ENCODE data around the gene NDUFB2.
"Not testable (repeated sequence)": the region's sequence is repeated elsewhere in the genome, so short reads cannot be mapped to it uniquely, and the experiment has no call there.

The NDUFB2 gene

GRCh38 chr7:140674356-140674800 is 22.1 kb upstream of the NDUFB2 start:
- no peak for TF ChIP-seq CTCF (IDR thresholded peaks at IDR 0.05)

GRCh38 chr7:140674899-140675701 is 21.4 kb upstream of the NDUFB2 start:
- H3K4me3 ChIP-seq (ENCODE audit: low read depth, low read length), result no peak overlapping the region
- H3K9ac ChIP-seq, result no peak overlapping the region
- H3K36me3 ChIP-seq (ENCODE audit: control insufficient read depth, insufficient read depth, low read length), result no peaks in the 10 kb centered on the region
- peak; percentile 15 for TF ChIP-seq CTCF (IDR thresholded peaks at IDR 0.05)
- H3K4me2 ChIP-seq (ENCODE audit: low read length), result no peak overlapping the region
- no peak overlapping the region for H2AFZ ChIP-seq
- no peaks in the 10 kb centered on the region for H3K27me3 ChIP-seq (ENCODE audit: control insufficient read depth, insufficient read depth, low read length)
- no peak overlapping the region for H3K27ac ChIP-seq
- peaks cover 13% of the 10 kb centered on the region for H3K4me1 ChIP-seq
- H3K9me3 ChIP-seq (ENCODE audit: control insufficient read depth, low read length), result no peaks in the 10 kb centered on the region
- peaks cover 3% of the 10 kb centered on the region for H3K79me2 ChIP-seq

More at GRCh38 chr7:140674356-140674800, 22.1 kb upstream of the NDUFB2 start:
- no peaks in the 10 kb centered on the region for H3K9me3 ChIP-seq (ENCODE audit: control insufficient read depth, low read length)
- peaks cover 13% of the 10 kb centered on the region for H3K4me1 ChIP-seq
- no peaks in the 10 kb centered on the region for H3K36me3 ChIP-seq (ENCODE audit: control insufficient read depth, insufficient read depth, low read length)
- peak overlapping the region; percentile 99 for H2AFZ ChIP-seq
- no peak overlapping the region for H3K4me3 ChIP-seq (ENCODE audit: low read depth, low read length)
- no peak overlapping the region for H3K9ac ChIP-seq
- no peaks in the 10 kb centered on the region for H3K27me3 ChIP-seq (ENCODE audit: control insufficient read depth, insufficient read depth, low read length)
- H3K4me2 ChIP-seq (ENCODE audit: low read length), result peak overlapping the region; percentile 85
- H3K79me2 ChIP-seq, result peaks cover 3% of the 10 kb centered on the region
- peak overlapping the region; percentile 95 for H3K27ac ChIP-seq

- Histone ChIP-seq H3K9ac (no peak overlapping the region), H3K9me3 (ENCODE audit: control insufficient read depth, low read length) (no peaks in the 10 kb centered on the region), H3K4me3 (ENCODE audit: low read depth, low read length) (no peak overlapping the region), H3K79me2 (peaks cover 3% of the 10 kb centered on the region), H3K27ac (no peak overlapping the region), H3K4me2 (ENCODE audit: low read length) (no peak overlapping the region), H3K27me3 (ENCODE audit: control insufficient read depth, insufficient read depth, low read length) (no peaks in the 10 kb centered on the region), H3K4me1 (peaks cover 13% of the 10 kb centered on the region), H2AFZ (no peak overlapping the region), H3K36me3 (ENCODE audit: control insufficient read depth, insufficient read depth, low read length) (no peaks in the 10 kb centered on the region)
- TF ChIP-seq CTCF (IDR thresholded peaks at IDR 0.05), result no peak
Observed at GRCh38 chr7:140675726-140676125, 20.8 kb upstream of the NDUFB2 start.

- Histone ChIP-seq H3K27ac (no peak overlapping the region), H3K4me3 (ENCODE audit: low read depth, low read length) (no peak overlapping the region), H3K79me2 (peaks cover 3% of the 10 kb centered on the region), H3K9me3 (ENCODE audit: control insufficient read depth, low read length) (no peaks in the 10 kb centered on the region), H3K27me3 (ENCODE audit: control insufficient read depth, insufficient read depth, low read length) (no peaks in the 10 kb centered on the region), H3K4me2 (ENCODE audit: low read length) (no peak overlapping the region), H3K4me1 (peaks cover 13% of the 10 kb centered on the region), H3K36me3 (ENCODE audit: control insufficient read depth, insufficient read depth, low read length) (no peaks in the 10 kb centered on the region), H2AFZ (no peak overlapping the region), H3K9ac (no peak overlapping the region)
- no peak for TF ChIP-seq CTCF (IDR thresholded peaks at IDR 0.05)
Observed at GRCh38 chr7:140676306-140676705, 20.2 kb upstream of the NDUFB2 start.

- H3K9ac ChIP-seq; H3K4me3 ChIP-seq (ENCODE audit: low read depth, low read length); H3K79me2 ChIP-seq; H2AFZ ChIP-seq; H3K4me2 ChIP-seq (ENCODE audit: low read length); H3K36me3 ChIP-seq (ENCODE audit: control insufficient read depth, insufficient read depth, low read length); H3K27ac ChIP-seq; H3K27me3 ChIP-seq (ENCODE audit: control insufficient read depth, insufficient read depth, low read length); H3K9me3 ChIP-seq (ENCODE audit: control insufficient read depth, low read length): not testable (repeated sequence)
- peaks cover 12% of the 10 kb centered on the region for H3K4me1 ChIP-seq
Observed at GRCh38 chr7:140676956-140677355, 19.6 kb upstream of the NDUFB2 start.

Data from parathyroid adenoma (tissue), 2 donors.